ENCODE data around the gene CLCNKA. TPM values are rescaled to one million over a fixed set of nuclear protein-coding genes. Genes with fewer than 3 reads are reported as not detected.

The CLCNKA gene
- total and polyA plus RNA-seq, 2 of the 8 experiments (the other 6 are each of a cell fraction or from before 2014, with no cell fraction given), result 0.95 to 2.0 TPM

Small RNAs within 50 kb of the gene (small RNA-seq; reads per million reads assigned to genes)
- gene AL355994.1 (ENCODE audit: insufficient read depth), result not detected
- gene AL355994.5 (ENCODE audit: insufficient read depth), result not detected

Other genes with a start within 250 kb of the CLCNKA start
- 3.4 and 3.9 TPM in 2 replicates for gene UQCRHL, start 214.4 kb upstream of the CLCNKA start, total RNA-seq (2021; fragmentation: NEBNext Ultra II Directional; extraction: Animal tissue kit (Norgen Biotek cat#: 25700))
- 2.6 and 3.7 TPM in 2 replicates for gene UQCRHL, start 214.4 kb upstream of the CLCNKA start, polyA plus RNA-seq (2011; rRNA removed)
- gene SPEN, start 174.3 kb upstream of the CLCNKA start, total RNA-seq (2021; fragmentation: NEBNext Ultra II Directional; extraction: Animal tissue kit (Norgen Biotek cat#: 25700)), result 47.6 and 52.1 TPM in 2 replicates
- 12.5 and 13.6 TPM in 2 replicates for gene SPEN, start 174.3 kb upstream of the CLCNKA start, polyA plus RNA-seq (2011; rRNA removed)
- 24.3 and 24.7 TPM in 2 replicates for gene ZBTB17, start 45.9 kb upstream of the CLCNKA start, total RNA-seq (2021; fragmentation: NEBNext Ultra II Directional; extraction: Animal tissue kit (Norgen Biotek cat#: 25700))
- 36.2 and 58.6 TPM in 2 replicates for gene ZBTB17, start 45.9 kb upstream of the CLCNKA start, polyA plus RNA-seq (2011; rRNA removed)
- gene SRARP, start 17.8 kb upstream of the CLCNKA start, total RNA-seq (2021; fragmentation: NEBNext Ultra II Directional; extraction: Animal tissue kit (Norgen Biotek cat#: 25700)), result not detected in 2 replicates
- gene SRARP, start 17.8 kb upstream of the CLCNKA start, polyA plus RNA-seq (2011; rRNA removed), result not detected in 2 replicates
- not detected in 2 replicates for gene HSPB7, start 4.0 kb upstream of the CLCNKA start, total RNA-seq (2021; fragmentation: NEBNext Ultra II Directional; extraction: Animal tissue kit (Norgen Biotek cat#: 25700))
- gene HSPB7, start 4.0 kb upstream of the CLCNKA start, polyA plus RNA-seq (2011; rRNA removed), result 0.19 TPM in 1 of 2 replicates, not detected in the other
- gene CLCNKB, start 21.7 kb downstream of the CLCNKA start, total RNA-seq (2021; fragmentation: NEBNext Ultra II Directional; extraction: Animal tissue kit (Norgen Biotek cat#: 25700)), result 1.2 and 1.4 TPM in 2 replicates
- gene CLCNKB, start 21.7 kb downstream of the CLCNKA start, polyA plus RNA-seq (2011; rRNA removed), result 3.5 and 5.7 TPM in 2 replicates
- 0.25 and 0.78 TPM in 2 replicates for gene FAM131C, start 51.6 kb downstream of the CLCNKA start, total RNA-seq (2021; fragmentation: NEBNext Ultra II Directional; extraction: Animal tissue kit (Norgen Biotek cat#: 25700))
- 0.73 and 1.6 TPM in 2 replicates for gene FAM131C, start 51.6 kb downstream of the CLCNKA start, polyA plus RNA-seq (2011; rRNA removed)
- 28.4 and 33.6 TPM in 2 replicates for gene EPHA2, start 134.0 kb downstream of the CLCNKA start, total RNA-seq (2021; fragmentation: NEBNext Ultra II Directional; extraction: Animal tissue kit (Norgen Biotek cat#: 25700))
- gene EPHA2, start 134.0 kb downstream of the CLCNKA start, polyA plus RNA-seq (2011; rRNA removed), result 26.8 and 42.2 TPM in 2 replicates
- gene ARHGEF19, start 190.6 kb downstream of the CLCNKA start, total RNA-seq (2021; fragmentation: NEBNext Ultra II Directional; extraction: Animal tissue kit (Norgen Biotek cat#: 25700)), result 51.9 and 56.4 TPM in 2 replicates
- 47.5 and 69.2 TPM in 2 replicates for gene ARHGEF19, start 190.6 kb downstream of the CLCNKA start, polyA plus RNA-seq (2011; rRNA removed)
- 2.5 and 2.7 TPM in 2 replicates for gene CPLANE2, start 215.1 kb downstream of the CLCNKA start, total RNA-seq (2021; fragmentation: NEBNext Ultra II Directional; extraction: Animal tissue kit (Norgen Biotek cat#: 25700))
- gene CPLANE2, start 215.1 kb downstream of the CLCNKA start, polyA plus RNA-seq (2011; rRNA removed), result 2.3 and 3.7 TPM in 2 replicates